Sigmoid colon (tissue), 7 donors: ENCODE data around the gene ORM1. TPM values are rescaled to one million over a fixed set of nuclear protein-coding genes. Genes with fewer than 3 reads are reported as not detected.
A peak's percentile ranks its signal among the peaks of the same experiment; 100 is the strongest.

ENCODE experiments used
- DNase-seq: peaks from one replicate; pipeline ENCODE4 v3.0.0-alpha.2; 2019
- H3K27ac ChIP-seq, 4 donors: fragments of 200-600 bp; sonication (generic); one replicate each; pipeline ENCODE4 v1.5.1; 2016 to 2019; ENCODE audit warnings: mild to moderate bottlenecking in 1 of 4
- H3K27me3 ChIP-seq, 3 donors: fragments of 200-600 bp; sonication (generic); one replicate each; pipeline ENCODE4 v1.5.1; 2019; ENCODE audit warnings: mild to moderate bottlenecking in 1 of 3
- H3K36me3 ChIP-seq, 4 donors: fragments of 200-600 bp; sonication (generic); one replicate each; pipeline ENCODE4 v1.5.1; 2016 to 2019
- H3K4me1 ChIP-seq, 4 donors: fragments of 200-600 bp; sonication (generic); one replicate each; pipeline ENCODE4 v1.5.1; 2017 to 2019
- H3K4me3 ChIP-seq, 4 donors: fragments of 200-600 bp; sonication (generic); one replicate each; pipeline ENCODE4 v1.5.1; 2017 to 2019; ENCODE audit warnings: mild to moderate bottlenecking in 2 of 4, moderate library complexity in 1 of 4
- H3K9me3 ChIP-seq, 4 donors: fragments of 200-600 bp in 3 of 4; sonication (generic) in 3 of 4; one replicate each; pipeline versions ENCODE4 v1.5.1 to v1.6.1; 2013 to 2019
- EP300 ChIP-seq, 4 donors: sonication (generic); formaldehyde crosslinking; IDR thresholded peaks; one replicate each; pipeline ENCODE4 v1.6.1; 2017; ENCODE audit warnings: antibody characterized with exemption in 4 of 4
- POLR2A ChIP-seq, 2 donors: fragments of 450-650 bp; IDR thresholded peaks; one replicate each; pipeline ENCODE4 v1.6.1; 2016; ENCODE audit warnings: antibody characterized with exemption in 2 of 2, mild to moderate bottlenecking in 2 of 2, moderate library complexity in 2 of 2
- WGBS, 2 donors: extraction: QIAGEN DNeasy Blood & Tissue Kit; methylation state at CpG; one replicate each; pipeline ENCODE4 v1.1.7; 2013; 5-methylcytosine and 5-hydroxymethylcytosine counted together
- intact Hi-C: fragments of 100-400 bp; cut with DNase I; formaldehyde crosslinking; loops from one replicate; pipeline ENCODE4 v1.15.1; 2023
- polyA plus RNA-seq, 3 donors: library from polyadenylated mRNA; stranded (reverse); fragments of 200-250 nt; gene quantifications; one replicate each; pipeline ENCODE4 v1.2.3, GENCODE V29; 2013
- total RNA-seq, 4 donors: library from RNA; depleted of rRNA; stranded (reverse); fragments of >200 nt; gene quantifications; one replicate each; pipeline ENCODE4 v1.1.0, GENCODE V29; 2016
- TF ChIP-seq, protein P1 (sequence below), 4 experiments: fragments of 450-650 bp in 3 of 4; fragments of 200-600 bp in 1 of 4; IDR thresholded peaks; one replicate each; pipeline ENCODE4 v1.5.1; 2016 to 2019; ENCODE audit warnings: antibody characterized with exemption in 4 of 4, mild to moderate bottlenecking in 3 of 4, moderate library complexity in 2 of 4
- donor health status: healthy with polysubstance abuse.
- donor health status: Bipolar disorder and iron deficiency.
- donor health status: healthy.

The ORM1 gene
- total and polyA plus RNA-seq, 7 donors = 1.1 to 1.8 TPM; not detected in 5

DNA sequence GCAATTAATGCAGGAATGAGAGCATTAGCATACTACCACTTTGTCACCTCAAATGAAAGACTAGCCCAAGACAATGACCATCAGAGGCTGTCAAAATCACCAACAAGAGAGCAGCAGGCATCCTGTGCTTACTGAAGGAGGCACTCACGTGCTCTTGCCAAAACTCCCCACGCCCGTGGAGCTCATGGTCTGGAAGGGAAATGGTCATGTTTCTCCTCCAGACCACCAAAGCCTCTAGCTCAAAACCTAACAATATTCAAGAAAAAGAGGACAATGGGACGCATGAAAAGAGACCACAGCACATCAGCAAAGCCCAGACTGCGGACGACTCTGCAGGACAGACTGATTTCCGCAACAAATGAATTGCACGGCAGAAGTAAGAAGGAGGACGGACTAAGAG lies 52.0 kb downstream of the ORM1 start:
- Histone ChIP-seq H3K27ac (no peak overlapping the region), H3K27me3 (no peaks in the 10 kb centered on the region), H3K9me3 (no peaks in the 10 kb centered on the region), H3K4me3 (no peak overlapping the region), H3K36me3 (peaks cover 15 to 59% (median 19%) of the 10 kb centered on the region in 4 donors), H3K4me1 (peaks cover 0 to 26% (median 12%) of the 10 kb centered on the region in 4 donors)
- TF ChIP-seq, protein P1, sequence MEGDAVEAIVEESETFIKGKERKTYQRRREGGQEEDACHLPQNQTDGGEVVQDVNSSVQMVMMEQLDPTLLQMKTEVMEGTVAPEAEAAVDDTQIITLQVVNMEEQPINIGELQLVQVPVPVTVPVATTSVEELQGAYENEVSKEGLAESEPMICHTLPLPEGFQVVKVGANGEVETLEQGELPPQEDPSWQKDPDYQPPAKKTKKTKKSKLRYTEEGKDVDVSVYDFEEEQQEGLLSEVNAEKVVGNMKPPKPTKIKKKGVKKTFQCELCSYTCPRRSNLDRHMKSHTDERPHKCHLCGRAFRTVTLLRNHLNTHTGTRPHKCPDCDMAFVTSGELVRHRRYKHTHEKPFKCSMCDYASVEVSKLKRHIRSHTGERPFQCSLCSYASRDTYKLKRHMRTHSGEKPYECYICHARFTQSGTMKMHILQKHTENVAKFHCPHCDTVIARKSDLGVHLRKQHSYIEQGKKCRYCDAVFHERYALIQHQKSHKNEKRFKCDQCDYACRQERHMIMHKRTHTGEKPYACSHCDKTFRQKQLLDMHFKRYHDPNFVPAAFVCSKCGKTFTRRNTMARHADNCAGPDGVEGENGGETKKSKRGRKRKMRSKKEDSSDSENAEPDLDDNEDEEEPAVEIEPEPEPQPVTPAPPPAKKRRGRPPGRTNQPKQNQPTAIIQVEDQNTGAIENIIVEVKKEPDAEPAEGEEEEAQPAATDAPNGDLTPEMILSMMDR (IDR thresholded peaks at IDR 0.05) = no peak
- TF ChIP-seq EP300 (IDR thresholded peaks at IDR 0.05) (no peak), POLR2A (IDR thresholded peaks at IDR 0.05) (no peak)
- intact Hi-C loops = no loop called here
- DNase-seq = peak; percentile 27
- WGBS, 2 donors = 72 to 89% methylated on average over 9 of the region's 9 CpGs

DNA sequence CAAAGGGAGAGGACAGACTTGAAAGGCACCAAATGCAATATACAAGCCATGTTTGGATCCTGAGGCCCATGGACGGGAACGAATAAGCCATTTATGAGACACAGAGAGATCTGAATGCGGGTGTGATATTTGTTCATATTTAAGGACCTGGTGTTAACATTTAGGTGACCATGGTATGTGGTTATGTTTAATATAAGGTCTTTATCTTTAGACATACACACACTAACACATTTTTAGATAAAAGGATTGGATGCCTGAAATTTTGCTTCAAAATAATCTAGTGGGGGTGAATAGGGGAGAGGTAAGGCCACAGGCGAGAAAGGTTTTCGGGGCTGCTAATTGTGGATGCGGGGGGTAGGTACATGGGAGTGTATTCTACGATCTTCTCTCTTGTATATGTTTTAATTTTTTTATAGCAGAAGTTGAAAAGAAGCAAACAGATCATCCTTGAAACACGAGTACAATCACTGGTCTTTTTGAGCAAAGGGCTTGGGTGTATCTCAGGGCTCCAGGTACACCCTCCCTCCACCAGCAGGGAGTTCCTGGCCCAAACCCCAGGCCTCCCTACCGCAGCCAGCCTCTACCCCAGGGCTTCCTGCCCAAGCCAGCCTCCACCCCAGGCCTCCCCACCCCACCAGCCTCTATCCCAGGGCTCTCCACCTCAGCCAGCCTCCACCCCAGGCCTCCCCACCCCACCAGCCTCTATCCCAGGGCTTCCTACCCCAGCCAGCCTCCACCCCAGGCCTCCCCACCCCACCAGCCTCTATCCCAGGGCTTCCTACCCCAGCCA lies 52.7 kb downstream of the ORM1 start:
- H3K4me1 ChIP-seq = peaks cover 0 to 26% (median 12%) of the 10 kb centered on the region in 4 donors
- H3K9me3 ChIP-seq = no peaks in the 10 kb centered on the region
- WGBS, 2 donors = 77 to 81% methylated on average over 9 of the region's 9 CpGs

More for the DNA sequence above, 52.7 kb downstream of the ORM1 start:
- H3K27ac ChIP-seq = no peak overlapping the region
- peak; percentile 54 for DNase-seq
- intact Hi-C loops = no loop called here
- TF ChIP-seq, protein P1 (IDR thresholded peaks at IDR 0.05) = no peak
- TF ChIP-seq EP300 (IDR thresholded peaks at IDR 0.05) = no peak
- TF ChIP-seq POLR2A (IDR thresholded peaks at IDR 0.05) = no peak
- H3K4me3 ChIP-seq = no peak overlapping the region
- H3K36me3 ChIP-seq = peaks cover 15 to 65% (median 19%) of the 10 kb centered on the region in 4 donors
- no peaks in the 10 kb centered on the region for H3K27me3 ChIP-seq

Other genes with a start within 250 kb of the ORM1 start
- not detected for gene AMBP, start 244.8 kb upstream of the ORM1 start, total RNA-seq
- gene AMBP, start 244.8 kb upstream of the ORM1 start, polyA plus RNA-seq = under 1 TPM in 1 of 3 donors, not detected in 2; 0.66 TPM
- gene KIF12, start 223.8 kb upstream of the ORM1 start, total RNA-seq = 1 to 10 TPM in 1 of 4 donors, not detected in 3; 1.4 TPM
- 1 to 10 TPM; 2.5 to 6.9 (median 4.8) TPM for gene KIF12, start 223.8 kb upstream of the ORM1 start, polyA plus RNA-seq
- gene COL27A1, start 167.6 kb upstream of the ORM1 start, total RNA-seq = 10 to 100 TPM in 1 of 4 donors, 1 to 10 TPM in 3; 2.0 to 13.3 (median 7.1) TPM
- gene COL27A1, start 167.6 kb upstream of the ORM1 start, polyA plus RNA-seq = 1 to 10 TPM; 1.4 to 5.5 (median 1.8) TPM
- gene ORM2, start 6.8 kb downstream of the ORM1 start, total RNA-seq = not detected
- gene ORM2, start 6.8 kb downstream of the ORM1 start, polyA plus RNA-seq = under 1 TPM in 1 of 3 donors, not detected in 2; 0.38 TPM
- gene AKNA, start 64.9 kb downstream of the ORM1 start, total RNA-seq = 10 to 100 TPM; 13.6 to 18.6 (median 17.7) TPM
- gene AKNA, start 64.9 kb downstream of the ORM1 start, polyA plus RNA-seq = 10 to 100 TPM in 2 of 3 donors, 1 to 10 TPM in 1; 9.9 to 81.6 (median 10.2) TPM
- gene WHRN, start 182.4 kb downstream of the ORM1 start, total RNA-seq = 1 to 10 TPM; 4.6 to 7.8 (median 6.3) TPM
- gene WHRN, start 182.4 kb downstream of the ORM1 start, polyA plus RNA-seq = 1 to 10 TPM in 2 of 3 donors, under 1 TPM in 1; 0.60 to 6.4 (median 1.4) TPM